Ishikawa (cell line): ENCODE data around the gene SLC49A4.

Experiments used
- CEBPB ChIP-seq: IDR thresholded peaks from 2 replicates; pipeline ENCODE4 v1.6.1; 2012
- CREB1 ChIP-seq: IDR thresholded peaks from 2 replicates; pipeline ENCODE4 v1.6.1; 2012; ENCODE audit warnings: low read depth
- EGR1 ChIP-seq: IDR thresholded peaks from 2 replicates; pipeline ENCODE4 v1.6.1; 2012
- EP300 ChIP-seq: IDR thresholded peaks from 2 replicates; pipeline ENCODE4 v1.6.1; 2012; ENCODE audit warnings: borderline replicate concordance
- FOXM1 ChIP-seq: IDR thresholded peaks from 2 replicates; pipeline ENCODE4 v1.6.1; 2012; ENCODE audit warnings: low read depth, borderline replicate concordance
- MAX ChIP-seq: IDR thresholded peaks from 2 replicates; pipeline ENCODE4 v1.6.1; 2012
- NFIC ChIP-seq: IDR thresholded peaks from 2 replicates; pipeline ENCODE4 v1.6.1; 2012
- RAD21 ChIP-seq: IDR thresholded peaks from 2 replicates; pipeline ENCODE4 v1.6.1; 2012; ENCODE audit warnings: low read depth
- REST ChIP-seq: IDR thresholded peaks from 2 replicates; pipeline ENCODE4 v1.6.1; 2012; ENCODE audit warnings: low read depth, mild to moderate bottlenecking
- TAF1 ChIP-seq: IDR thresholded peaks from 2 replicates; pipeline ENCODE4 v1.6.1; 2012; ENCODE audit warnings: low read depth, mild to moderate bottlenecking
- TCF12 ChIP-seq: IDR thresholded peaks from 2 replicates; pipeline ENCODE4 v1.6.1; 2012; ENCODE audit warnings: low read depth
- TEAD4 ChIP-seq: IDR thresholded peaks from 2 replicates; pipeline ENCODE4 v1.6.1; 2012
- USF1 ChIP-seq: IDR thresholded peaks from 2 replicates; pipeline ENCODE4 v1.6.1; 2012
- YY1 ChIP-seq: IDR thresholded peaks from 2 replicates; pipeline ENCODE4 v1.6.1; 2012; ENCODE audit warnings: low read depth
- ZBTB7A ChIP-seq: IDR thresholded peaks from 2 replicates; pipeline ENCODE4 v1.6.1; 2012; ENCODE audit warnings: low read depth

SLC49A4 gene

GRCh38 chr3:122916084-122916483, 121.2 kb downstream of the SLC49A4 start:
- no peak for TF ChIP-seq USF1
- TF ChIP-seq TEAD4: no peak
- no peak for TF ChIP-seq RAD21
- no peak for TF ChIP-seq ZBTB7A
- no peak for TF ChIP-seq NFIC
- no peak for TF ChIP-seq CREB1
- no peak for TF ChIP-seq MAX
- TF ChIP-seq EP300: no peak
- TF ChIP-seq FOXM1: no peak
- no peak for TF ChIP-seq TCF12
- TF ChIP-seq TAF1: no peak
- no peak for TF ChIP-seq YY1
- no peak for TF ChIP-seq CEBPB
- no peak for TF ChIP-seq REST
- no peak for TF ChIP-seq EGR1

- TF ChIP-seq REST (peak; percentile 80), USF1 (no peak)
Measured at GRCh38 chr3:122916580-122916979, 121.7 kb downstream of the SLC49A4 start.

GRCh38 chr3:122917412-122917811, 122.5 kb downstream of the SLC49A4 start:
- no peak for TF ChIP-seq ZBTB7A
- TF ChIP-seq MAX: no peak
- TF ChIP-seq FOXM1: no peak
- TF ChIP-seq NFIC: no peak
- TF ChIP-seq CREB1: no peak
- TF ChIP-seq YY1: no peak
- TF ChIP-seq TAF1: no peak
- no peak for TF ChIP-seq REST
- no peak for TF ChIP-seq TCF12
- no peak for TF ChIP-seq RAD21
- TF ChIP-seq TEAD4: no peak
- TF ChIP-seq EGR1: no peak
- TF ChIP-seq USF1: no peak

- TF ChIP-seq REST: peak; percentile 87
- peak; percentile 3; the same call in 1 of the 2 replicates for TF ChIP-seq RAD21
- TF ChIP-seq USF1: no peak
- TF ChIP-seq YY1: 0 out of 2 replicates have a peak, but pooled peaks have one; percentile 31
Measured at GRCh38 chr3:122918576-122919290, 123.9 kb downstream of the SLC49A4 start.
